ENCODE measurements around the gene RALGPS1.

The RALGPS1 gene

GRCh38 chr9:127139071-127139731 is 224.6 kb downstream of the RALGPS1 start:
- in situ Hi-C loops (cut with MboI; ENCODE audit: low sequenced_read_pairs, unreplicated experiment): no loop called here
- no peak for TF ChIP-seq CTCF (IDR thresholded peaks at IDR 0.05; ENCODE audit: borderline replicate concordance, control extremely low read depth, extremely low read depth, insufficient read depth, missing control alignments)

GRCh38 chr9:127139775-127140174 is 225.2 kb downstream of the RALGPS1 start:
- in situ Hi-C loops (cut with MboI; ENCODE audit: low sequenced_read_pairs, unreplicated experiment): no loop called here
- no peak for DNase-seq (ENCODE audit: low spot score)
- TF ChIP-seq CTCF (IDR thresholded peaks at IDR 0.05; ENCODE audit: borderline replicate concordance, control extremely low read depth, extremely low read depth, insufficient read depth, missing control alignments): no peak

More at GRCh38 chr9:127139071-127139731, 224.6 kb downstream of the RALGPS1 start:
- no peak for DNase-seq (ENCODE audit: low spot score)

GRCh38 chr9:127140181-127140580 is 225.6 kb downstream of the RALGPS1 start:
- no peak for TF ChIP-seq CTCF (IDR thresholded peaks at IDR 0.05; ENCODE audit: borderline replicate concordance, control extremely low read depth, extremely low read depth, insufficient read depth, missing control alignments)
- in situ Hi-C loops (cut with MboI; ENCODE audit: low sequenced_read_pairs, unreplicated experiment): no loop called here

GRCh38 chr9:127140842-127141675 is 226.5 kb downstream of the RALGPS1 start:
- DNase-seq (ENCODE audit: low spot score): no peak
- in situ Hi-C loops (cut with MboI; ENCODE audit: low sequenced_read_pairs, unreplicated experiment): no loop called here
- TF ChIP-seq CTCF (IDR thresholded peaks at IDR 0.05; ENCODE audit: borderline replicate concordance, control extremely low read depth, extremely low read depth, insufficient read depth, missing control alignments): no peak

More at GRCh38 chr9:127140181-127140580, 225.6 kb downstream of the RALGPS1 start:
- DNase-seq (ENCODE audit: low spot score): no peak

- DNase-seq (ENCODE audit: low spot score): no peak
- in situ Hi-C loops (cut with MboI; ENCODE audit: low sequenced_read_pairs, unreplicated experiment): no loop called here
- TF ChIP-seq CTCF (IDR thresholded peaks at IDR 0.05; ENCODE audit: borderline replicate concordance, control extremely low read depth, extremely low read depth, insufficient read depth, missing control alignments): no peak
Measured at GRCh38 chr9:127142291-127142690, 227.7 kb downstream of the RALGPS1 start.

GRCh38 chr9:127142931-127143464 is 228.4 kb downstream of the RALGPS1 start:
- in situ Hi-C loops (cut with MboI; ENCODE audit: low sequenced_read_pairs, unreplicated experiment): no loop called here
- no peak for TF ChIP-seq CTCF (IDR thresholded peaks at IDR 0.05; ENCODE audit: borderline replicate concordance, control extremely low read depth, extremely low read depth, insufficient read depth, missing control alignments)

More at GRCh38 chr9:127142931-127143464, 228.4 kb downstream of the RALGPS1 start:
- DNase-seq (ENCODE audit: low spot score): no peak
